ENCODE results near the gene PEX14. TPM values are rescaled to one million over a fixed set of nuclear protein-coding genes. Genes with fewer than 3 reads are reported as not detected.

Gene PEX14
- total RNA-seq, 2 donors from 2014 or later, result 22.3 to 22.7 TPM

DNA sequence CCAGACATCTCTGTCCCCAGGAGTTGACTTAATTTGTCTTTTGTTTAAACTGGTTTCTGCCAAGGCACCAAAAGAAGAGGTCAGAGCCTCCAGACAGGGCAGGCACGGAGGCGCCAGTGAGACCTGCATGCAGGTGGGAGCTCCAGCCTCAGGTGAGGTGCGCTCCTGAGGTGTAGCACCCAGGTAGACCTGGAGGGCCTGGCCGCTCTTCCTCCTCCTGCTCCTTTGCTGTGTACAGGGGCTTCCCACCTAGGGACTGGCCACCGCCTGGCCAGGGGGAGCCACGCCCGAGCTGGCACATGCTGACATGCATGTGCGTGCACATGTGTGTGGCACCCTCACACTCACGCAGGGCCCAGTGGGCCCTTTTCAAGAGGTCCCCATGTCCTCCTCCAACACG, 158.7 kb downstream of the PEX14 start:
- H3K36me3 Mint-ChIP-seq, result no peaks in the 10 kb centered on the region
- no peak for ATAC-seq

DNA sequence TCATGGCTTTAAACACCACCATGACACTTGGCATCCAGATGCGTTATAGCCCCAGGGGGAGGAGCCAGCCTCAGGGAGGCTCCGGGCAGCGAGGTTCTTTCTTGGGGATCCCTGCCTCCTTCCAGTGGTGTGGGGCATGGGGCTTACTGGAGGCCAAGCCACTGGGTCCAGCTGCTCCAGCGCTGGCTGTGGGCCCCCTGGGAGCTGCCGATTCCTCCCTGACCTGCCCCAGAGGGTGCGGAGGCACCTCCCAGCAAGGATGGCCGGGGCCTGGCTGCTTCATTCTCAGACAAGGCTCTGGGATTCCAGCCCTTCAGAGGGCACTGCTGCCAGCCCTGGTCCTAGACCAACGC, 159.3 kb downstream of the PEX14 start:
- Mint-ChIP-seq H3K9me3 (no peaks in the 10 kb centered on the region), H3K36me3 (no peaks in the 10 kb centered on the region), H3K27ac (no peak overlapping the region)
- DNase-seq (ENCODE audit: low spot score in 2 of 2) (no peak), ATAC-seq (peak in 1 of 2 donors; percentile 3)

More for the DNA sequence above, 158.7 kb downstream of the PEX14 start:
- no peak for DNase-seq (ENCODE audit: low spot score in 2 of 2)
- H3K9me3 Mint-ChIP-seq, result no peaks in the 10 kb centered on the region
- no peak overlapping the region for H3K27ac Mint-ChIP-seq

DNA sequence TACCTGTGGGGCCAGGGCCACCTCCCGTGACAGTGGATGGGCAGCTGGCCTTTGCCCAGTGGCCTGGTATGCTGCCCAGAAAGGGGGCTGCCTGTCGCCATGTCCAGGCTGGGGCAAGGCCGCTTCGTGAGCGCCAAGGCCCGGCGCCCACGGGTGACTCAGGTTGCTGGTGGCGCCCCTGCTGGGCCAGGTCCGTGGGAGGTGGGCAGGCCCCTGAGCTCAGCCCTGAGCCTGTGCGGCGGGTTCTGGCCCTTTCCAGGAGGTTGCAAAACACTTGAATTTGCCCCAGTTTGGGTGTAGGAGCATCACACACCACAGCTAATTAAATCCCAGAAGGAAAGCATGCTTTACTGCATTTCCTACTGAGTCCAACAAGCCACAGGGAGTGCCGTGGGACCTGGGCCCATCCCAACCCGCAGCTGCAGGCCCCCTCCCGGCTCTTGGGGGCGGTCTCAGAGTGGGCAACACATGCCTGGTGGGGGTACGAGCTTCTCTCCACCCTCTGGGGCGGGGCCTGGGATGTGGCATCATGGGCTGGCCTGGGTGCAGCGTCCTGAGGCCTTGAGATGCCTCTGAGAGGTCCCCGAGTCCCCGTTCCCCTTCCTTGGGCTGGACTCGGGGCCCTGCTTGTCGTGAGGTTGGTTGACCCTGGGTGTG, 159.8 kb downstream of the PEX14 start:
- ATAC-seq (peak in 1 of 2 donors; percentile 21), DNase-seq (ENCODE audit: low spot score in 2 of 2) (no peak)
- H3K36me3 Mint-ChIP-seq, result no peaks in the 10 kb centered on the region
- H3K9me3 Mint-ChIP-seq, result no peaks in the 10 kb centered on the region
- no peak overlapping the region for H3K27ac Mint-ChIP-seq

DNA sequence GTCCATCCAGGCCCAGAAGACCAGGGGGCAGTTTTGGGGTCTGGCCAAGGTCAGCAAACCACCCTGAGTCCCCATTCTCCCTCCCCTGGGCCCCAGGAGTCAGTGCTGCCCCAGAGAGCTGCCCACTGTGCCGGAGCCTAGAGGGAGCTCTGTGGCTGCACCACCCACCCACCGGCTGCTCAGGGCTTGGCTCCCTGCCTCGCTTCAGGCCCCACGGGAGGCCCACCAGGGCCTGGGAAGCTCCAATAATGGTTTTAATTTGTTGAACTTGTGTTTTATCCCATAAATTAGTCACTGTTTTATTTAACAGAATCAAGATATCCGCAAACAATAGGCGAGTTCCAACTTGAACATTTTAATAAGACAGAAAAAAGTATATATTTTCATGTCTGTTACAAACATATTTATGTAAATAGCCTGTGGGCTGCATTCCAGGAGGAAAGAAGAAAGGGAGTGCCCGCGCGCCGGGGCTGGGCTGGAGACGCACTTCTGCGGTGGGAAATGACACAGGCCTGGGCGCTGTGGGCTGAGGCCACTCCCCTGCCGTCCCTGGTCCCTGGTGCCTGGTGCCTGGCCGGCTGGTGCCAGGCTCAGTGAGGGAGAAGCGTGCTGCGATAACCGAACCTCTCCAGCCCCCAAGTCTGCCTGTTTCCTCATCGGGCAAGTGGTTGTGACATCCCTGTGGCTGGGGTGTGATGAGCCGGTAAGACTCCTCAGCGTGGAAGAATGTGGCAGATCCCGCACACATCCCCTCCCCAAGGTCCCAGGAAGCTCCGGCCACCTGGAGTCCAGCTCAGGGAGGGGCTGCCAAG, 160.5 kb downstream of the PEX14 start:
- DNase-seq (ENCODE audit: low spot score in 2 of 2) (no peak), ATAC-seq (no peak)
- Mint-ChIP-seq H3K27ac (no peak overlapping the region), H3K36me3 (no peaks in the 10 kb centered on the region), H3K9me3 (no peaks in the 10 kb centered on the region)

DNA sequence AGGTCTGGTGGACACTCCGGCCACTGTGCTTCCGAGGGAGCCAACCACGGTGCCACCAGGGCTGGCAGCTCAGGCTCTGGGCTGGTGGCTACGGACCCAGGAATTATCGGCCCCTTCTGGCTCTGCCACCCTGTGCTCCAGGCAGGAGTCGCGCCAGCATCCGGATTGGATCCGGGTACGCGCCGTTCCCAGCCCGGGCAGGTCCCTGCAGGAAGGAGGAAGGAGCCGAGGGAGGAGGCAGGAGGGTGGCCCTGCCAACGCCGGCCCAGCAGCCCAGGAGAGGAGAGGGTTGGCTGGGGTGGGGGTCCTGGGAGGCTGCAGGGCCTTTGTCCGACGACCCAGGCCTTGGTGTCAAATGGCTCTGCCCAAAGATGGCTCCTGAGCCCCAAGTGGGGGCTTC, 161.2 kb downstream of the PEX14 start:
- no peak overlapping the region for H3K27ac Mint-ChIP-seq
- no peak for DNase-seq (ENCODE audit: low spot score in 2 of 2)
- no peaks in the 10 kb centered on the region for H3K36me3 Mint-ChIP-seq
- no peaks in the 10 kb centered on the region for H3K9me3 Mint-ChIP-seq
- no peak for ATAC-seq

DNA sequence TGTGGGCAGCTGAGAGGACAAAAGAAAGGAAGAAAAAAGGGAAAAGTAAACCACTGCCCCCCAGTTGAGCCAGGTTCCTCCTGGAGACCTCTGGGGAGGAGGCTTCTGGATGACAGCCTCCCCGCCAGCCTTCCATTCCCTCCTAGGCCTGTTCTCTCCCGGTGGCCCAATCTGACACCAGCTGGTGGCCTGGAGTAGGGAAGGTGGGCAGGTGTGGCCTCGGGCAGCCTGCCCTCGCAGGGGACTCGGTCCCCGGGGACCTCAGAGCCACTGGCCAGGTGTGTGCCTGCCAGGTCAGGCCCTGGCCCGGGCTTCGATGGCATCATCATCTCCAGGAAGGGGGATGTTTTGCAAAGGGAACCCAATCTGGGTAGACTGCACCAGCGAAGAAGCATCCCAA, 162.7 kb downstream of the PEX14 start:
- no peaks in the 10 kb centered on the region for H3K36me3 Mint-ChIP-seq
- DNase-seq (ENCODE audit: low spot score in 2 of 2) (no peak), ATAC-seq (no peak)
- H3K9me3 Mint-ChIP-seq, result no peaks in the 10 kb centered on the region
- H3K27ac Mint-ChIP-seq, result no peak overlapping the region

DNA sequence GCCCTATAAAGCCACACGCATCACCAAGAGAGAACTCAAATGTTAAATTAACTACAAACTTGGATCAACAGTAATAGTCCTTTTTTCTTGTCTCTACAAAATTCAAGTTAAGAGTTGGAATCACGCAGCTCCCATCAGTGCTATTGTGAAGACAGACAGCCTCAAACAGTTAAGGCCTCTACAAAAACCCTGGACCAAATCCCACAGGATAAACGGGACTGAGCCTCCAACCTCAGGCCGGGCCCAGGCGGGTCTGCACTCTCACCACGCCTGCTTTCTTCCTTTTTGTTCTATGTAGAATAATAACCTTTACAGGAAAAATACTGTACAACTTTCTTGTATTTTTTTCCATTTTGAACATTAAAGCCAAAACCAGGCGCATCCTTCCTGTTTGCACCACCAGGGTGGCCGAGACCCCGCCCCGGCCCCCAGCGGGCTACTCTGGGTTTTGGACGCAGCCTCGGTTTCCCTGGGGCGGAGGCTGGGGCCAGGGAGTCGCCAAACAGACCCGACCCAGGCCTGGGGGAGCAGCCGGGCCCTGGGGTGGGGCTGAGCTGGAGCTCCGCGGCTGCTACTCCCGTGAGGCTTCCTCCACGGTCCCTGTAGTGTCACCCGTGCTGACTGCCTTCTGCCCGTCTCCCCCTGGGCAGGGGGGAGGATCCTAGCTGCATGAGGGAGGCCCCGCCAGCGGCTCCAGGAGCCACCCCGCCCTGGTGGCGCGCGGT, 163.2 kb downstream of the PEX14 start:
- H3K27ac Mint-ChIP-seq, result no peak overlapping the region
- ATAC-seq, result no peak
- H3K9me3 Mint-ChIP-seq, result no peaks in the 10 kb centered on the region

DNA sequence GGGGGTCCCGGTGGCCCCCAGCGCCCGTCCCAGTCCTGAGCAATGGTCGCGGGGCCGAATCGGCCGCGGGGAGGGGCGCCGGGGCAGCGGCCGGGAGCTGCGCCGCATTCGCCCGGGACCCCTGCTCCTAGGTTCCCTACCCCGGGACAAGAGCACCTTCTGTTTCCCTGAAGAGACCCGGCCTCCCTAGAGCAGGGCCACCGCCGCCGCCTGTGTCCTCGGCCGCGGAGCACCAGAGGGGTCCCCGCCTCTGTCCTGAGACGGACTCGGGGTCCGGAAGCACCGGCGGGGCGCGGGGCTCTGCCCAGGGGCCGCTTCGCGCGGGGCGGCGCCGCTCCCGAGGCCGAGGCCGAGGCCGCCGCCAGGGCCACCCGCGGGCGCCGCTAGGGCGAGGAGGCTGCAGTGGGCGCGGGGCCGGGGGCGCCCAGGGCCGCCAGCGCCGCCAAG, 163.8 kb downstream of the PEX14 start:
- H3K27ac Mint-ChIP-seq, result no peak overlapping the region

More for the DNA sequence above, 163.2 kb downstream of the PEX14 start:
- no peak for DNase-seq (ENCODE audit: low spot score in 2 of 2)
- no peaks in the 10 kb centered on the region for H3K36me3 Mint-ChIP-seq

DNA sequence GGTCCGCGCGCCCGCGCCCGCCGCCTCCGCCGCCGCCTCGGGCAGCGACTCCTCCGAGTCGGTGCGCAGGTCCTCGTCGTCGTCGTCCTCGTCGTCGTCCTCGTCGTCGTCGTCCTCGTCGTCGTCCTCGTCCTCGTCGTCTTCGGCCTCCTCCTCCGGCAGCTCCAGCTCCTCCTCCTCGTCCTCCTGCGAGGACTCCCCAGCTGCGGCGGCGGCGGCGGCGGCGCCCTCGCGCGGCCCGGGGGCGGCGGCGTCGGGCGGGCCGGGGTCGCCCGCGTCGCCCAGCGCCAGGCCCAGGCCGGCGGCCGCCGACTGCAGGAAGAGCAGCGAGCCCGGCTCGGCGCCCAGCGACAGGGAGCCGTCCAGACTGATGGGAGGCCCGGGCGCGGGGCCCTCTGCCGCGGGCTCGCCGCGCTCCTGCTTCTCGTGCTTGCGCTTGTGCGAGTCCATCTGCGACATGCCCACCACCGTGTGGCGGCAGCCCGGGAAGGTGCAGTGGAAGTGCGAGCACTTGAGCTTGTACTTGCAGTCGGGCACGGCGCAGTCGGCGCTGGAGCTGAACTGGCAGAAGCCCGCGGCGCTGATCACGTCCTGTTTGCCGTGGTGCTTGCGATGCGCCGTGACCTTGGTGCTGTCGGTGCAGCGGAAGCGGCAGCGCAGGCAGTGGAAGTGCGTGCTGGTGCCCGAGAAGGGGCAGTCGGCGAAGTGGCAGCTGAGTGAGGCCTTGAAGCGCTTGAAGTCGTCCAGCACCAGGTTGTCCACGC, 164.4 kb downstream of the PEX14 start:
- DNase-seq (ENCODE audit: low spot score in 2 of 2) (no peak), ATAC-seq (no peak)
- H3K36me3 Mint-ChIP-seq, result no peaks in the 10 kb centered on the region
- no peaks in the 10 kb centered on the region for H3K9me3 Mint-ChIP-seq
- H3K27ac Mint-ChIP-seq, result no peak overlapping the region

More for the DNA sequence above, 163.8 kb downstream of the PEX14 start:
- Mint-ChIP-seq H3K36me3 (no peaks in the 10 kb centered on the region), H3K9me3 (no peaks in the 10 kb centered on the region)
- DNase-seq (ENCODE audit: low spot score in 2 of 2), result no peak
- peak in 1 of 2 donors; percentile 21 for ATAC-seq

DNA sequence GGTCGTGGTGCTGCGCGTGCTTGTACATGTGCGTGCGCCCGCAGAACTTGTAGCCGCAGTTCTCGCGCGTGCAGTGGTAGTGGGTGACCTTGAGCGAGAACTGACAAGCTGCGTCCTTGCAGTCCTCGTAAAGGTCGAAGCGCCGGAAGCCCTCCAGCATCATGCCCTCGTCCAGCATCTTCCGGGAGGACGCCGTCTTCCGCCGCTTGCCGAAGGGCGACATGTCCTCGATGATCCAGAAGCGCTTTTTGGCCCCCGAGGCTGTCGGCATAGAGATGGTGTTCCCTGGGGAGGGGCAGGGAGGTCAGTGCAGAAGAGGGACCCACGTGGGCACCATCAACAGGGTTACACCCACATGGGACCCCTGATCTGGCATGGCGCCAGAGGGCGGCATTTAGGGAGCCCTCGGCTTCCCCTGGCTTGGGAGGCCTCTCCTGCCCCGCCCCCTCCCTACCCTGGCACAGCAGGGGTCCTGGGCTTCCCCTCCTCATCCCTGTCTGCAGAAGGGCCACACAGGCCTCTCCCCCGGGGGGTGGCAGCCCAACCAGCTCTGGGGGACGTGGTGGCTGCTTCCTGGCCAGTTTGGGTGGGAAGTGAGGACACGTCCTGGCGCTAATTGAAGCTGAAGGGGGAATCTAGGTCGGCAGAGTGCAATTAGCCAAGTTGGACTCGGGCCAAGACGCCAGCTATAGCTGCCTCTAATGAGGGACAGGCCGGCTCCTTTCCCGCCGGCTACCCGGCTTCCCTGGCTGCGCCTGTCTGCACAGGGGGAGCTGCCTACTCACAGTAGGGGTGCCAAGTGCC, 165.2 kb downstream of the PEX14 start:
- Mint-ChIP-seq H3K9me3 (no peaks in the 10 kb centered on the region), H3K36me3 (no peaks in the 10 kb centered on the region), H3K27ac (no peak overlapping the region)
- ATAC-seq (no peak), DNase-seq (ENCODE audit: low spot score in 2 of 2) (no peak)

DNA sequence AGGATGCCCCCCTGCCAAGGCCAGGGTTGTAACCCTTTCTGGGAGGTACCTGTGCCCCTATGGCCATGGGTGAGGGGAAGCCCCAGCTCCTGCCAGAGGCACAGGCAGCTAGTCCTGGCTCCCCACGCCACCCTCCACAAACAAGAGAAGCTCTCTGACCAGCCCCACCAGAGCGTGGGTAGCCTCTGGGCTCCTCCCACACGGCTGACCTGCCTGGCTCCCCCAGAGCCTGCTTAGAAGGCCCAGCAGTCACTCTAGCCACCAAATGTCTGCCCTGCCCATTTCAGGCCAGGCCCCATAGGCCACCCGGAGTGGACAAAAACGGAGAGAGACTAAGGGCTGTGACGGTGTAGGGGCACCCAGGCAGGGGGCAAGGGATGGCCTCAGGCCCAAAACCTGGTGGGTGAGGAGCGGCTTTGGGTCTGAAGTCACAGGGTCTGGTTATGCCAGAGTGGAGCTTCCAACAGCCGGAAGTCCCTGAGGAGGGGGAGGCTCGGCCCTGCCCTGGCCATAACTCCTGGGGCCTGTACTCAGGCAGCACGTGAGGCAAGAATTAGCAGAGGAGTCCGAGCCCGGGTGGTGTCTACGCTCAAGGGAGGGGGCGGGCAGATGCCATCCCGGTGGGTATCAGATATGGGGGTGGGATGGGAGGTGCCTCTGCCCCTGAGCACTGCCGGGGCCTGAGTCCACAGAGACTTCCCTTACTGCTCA, 166.2 kb downstream of the PEX14 start:
- no peaks in the 10 kb centered on the region for H3K9me3 Mint-ChIP-seq
- peak overlapping the region in 1 of 2 donors; percentile 65 for H3K27ac Mint-ChIP-seq
- ATAC-seq, result peak in 1 of 2 donors; percentile 4
- DNase-seq (ENCODE audit: low spot score in 2 of 2), result no peak
- no peaks in the 10 kb centered on the region for H3K36me3 Mint-ChIP-seq

DNA sequence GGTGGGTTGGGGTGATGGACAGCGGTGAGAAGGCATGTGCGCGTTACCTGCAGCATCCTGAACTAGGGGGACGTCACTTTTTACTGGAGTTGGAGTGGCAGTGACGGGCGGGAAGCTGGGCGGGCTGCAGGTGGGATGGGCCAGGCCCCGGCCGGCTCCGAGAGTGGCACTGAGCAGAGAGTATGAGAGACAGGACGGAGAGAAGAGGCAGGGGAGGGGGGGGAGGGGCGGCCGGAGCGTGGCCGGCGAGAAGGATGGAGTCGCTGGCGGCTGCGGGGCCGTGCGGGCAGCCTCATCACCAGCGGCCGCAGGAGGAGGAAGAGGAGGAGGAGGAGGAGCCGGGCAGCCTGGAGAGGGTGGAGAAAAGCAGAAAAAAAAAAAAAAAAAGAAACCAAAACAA, 167.2 kb downstream of the PEX14 start:
- no peak overlapping the region for H3K27ac Mint-ChIP-seq
- H3K36me3 Mint-ChIP-seq, result no peaks in the 10 kb centered on the region
- ATAC-seq, result no peak
- no peaks in the 10 kb centered on the region for H3K9me3 Mint-ChIP-seq
- no peak for DNase-seq (ENCODE audit: low spot score in 2 of 2)

DNA sequence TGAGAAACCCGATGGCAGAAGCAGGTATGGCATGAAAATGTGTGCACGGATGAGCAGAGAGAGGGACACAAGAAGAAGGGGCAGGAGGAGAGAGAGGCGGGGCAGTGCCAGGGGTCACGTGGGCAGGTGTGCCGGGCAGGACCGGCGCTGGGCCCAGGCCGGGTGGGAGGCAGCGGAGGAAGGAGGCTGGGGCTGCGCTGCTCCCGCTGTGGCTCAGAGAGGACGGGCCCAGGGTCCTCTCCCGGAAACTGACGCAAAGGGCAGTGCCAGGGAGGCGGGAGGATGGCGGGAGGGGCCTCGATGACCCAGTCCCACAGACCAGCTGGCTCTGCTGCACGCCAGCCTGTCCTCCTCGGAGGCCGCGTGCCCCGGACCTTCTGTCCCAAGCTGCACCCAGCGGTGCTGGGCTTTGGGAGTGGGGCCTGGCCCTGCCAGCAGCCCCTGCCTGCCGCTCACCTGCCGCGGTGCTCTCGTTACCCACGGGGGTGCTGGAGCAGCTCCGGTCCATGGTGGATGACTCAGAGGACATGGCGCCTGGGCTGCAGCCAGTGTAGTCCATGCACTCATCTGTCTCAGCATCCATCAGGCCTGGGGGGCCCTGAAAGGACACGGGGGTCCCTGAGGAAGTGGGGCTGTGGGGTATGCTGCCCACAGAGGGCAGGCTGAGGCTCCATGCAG, 167.8 kb downstream of the PEX14 start:
- no peaks in the 10 kb centered on the region for H3K9me3 Mint-ChIP-seq
- ATAC-seq (no peak), DNase-seq (ENCODE audit: low spot score in 2 of 2) (no peak)
- H3K27ac Mint-ChIP-seq, result no peak overlapping the region
- no peaks in the 10 kb centered on the region for H3K36me3 Mint-ChIP-seq

DNA sequence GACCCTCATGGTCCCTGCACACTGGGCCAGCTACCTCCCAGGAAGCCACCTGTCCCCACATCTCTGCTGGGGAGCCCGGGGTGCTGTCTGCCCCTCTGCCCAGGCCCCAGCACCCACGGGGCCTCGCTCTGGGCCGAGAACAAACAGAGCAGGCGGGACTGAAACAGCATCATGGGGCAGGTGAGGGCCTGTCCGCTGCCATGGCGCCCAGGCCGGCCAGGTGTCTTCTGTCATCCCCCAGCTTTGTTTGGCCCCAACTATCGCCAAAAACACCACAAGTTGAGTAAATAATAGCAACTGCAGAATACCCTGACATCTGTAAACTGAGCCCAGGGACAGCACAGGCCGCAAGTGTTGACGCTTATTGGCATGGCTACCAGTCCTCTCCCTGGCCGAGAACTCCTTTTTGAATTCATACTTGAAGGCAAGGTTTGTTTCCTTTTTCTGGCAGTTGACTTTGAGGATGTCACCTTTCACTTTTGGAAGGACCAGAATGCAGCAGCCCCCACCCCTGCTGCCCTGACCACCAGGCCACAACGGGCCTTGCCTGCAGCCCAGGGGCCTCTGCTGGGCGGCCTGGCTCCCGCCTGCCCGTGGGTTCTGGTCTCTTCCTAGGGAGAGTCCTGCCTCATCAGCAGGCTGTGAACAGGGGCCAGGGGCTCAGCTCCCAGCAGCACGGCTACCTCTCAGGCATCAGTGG, 169.0 kb downstream of the PEX14 start:
- ATAC-seq (no peak), DNase-seq (ENCODE audit: low spot score in 2 of 2) (no peak)
- no peaks in the 10 kb centered on the region for H3K36me3 Mint-ChIP-seq
- H3K9me3 Mint-ChIP-seq, result no peaks in the 10 kb centered on the region
- H3K27ac Mint-ChIP-seq, result no peak overlapping the region

All from activated naive CD4-positive, alpha-beta T cell treated with anti-CD3 and anti-CD28 coated beads, Interleukin-2, amount 50 U/mL, for 72 hours (primary cell).